Right lobe of liver (tissue), 6 donors: ENCODE data around the gene RGL1. TPM values are rescaled to one million over a fixed set of nuclear protein-coding genes. Genes with fewer than 3 reads are reported as not detected.

Experiments
- ATAC-seq, 4 donors: fragments of 200-7000 bp; cut with Tn5 transposase; one replicate each; pipeline ENCODE4 v1.9.1; 2020; ENCODE audit warnings: mild to moderate bottlenecking in 4 of 4, moderate library complexity in 4 of 4
- DNase-seq, 3 donors: peaks; one replicate each; pipeline ENCODE4 v3.0.0-alpha.2; 2020
- H3K27ac ChIP-seq, 3 donors: fragments of 200-600 bp; one replicate each; pipeline ENCODE4 v1.8.0; 2022
- H3K27me3 ChIP-seq, 2 donors: fragments of 200-600 bp; one replicate each; pipeline ENCODE4 v1.8.0; 2022
- H3K36me3 ChIP-seq, 4 donors: fragments of 200-600 bp; sonication (generic) in 1 of 4; one replicate each; pipeline versions ENCODE4 v1.5.1 to v1.8.0; 2017 to 2022; ENCODE audit warnings: control low read depth in 1 of 4
- H3K4me1 ChIP-seq, 4 donors: fragments of 200-600 bp; sonication (generic) in 1 of 4; one replicate each; pipeline versions ENCODE4 v1.5.1 to v1.8.0; 2017 to 2022; ENCODE audit warnings: control low read depth in 1 of 4
- H3K4me3 ChIP-seq, 3 donors: fragments of 200-600 bp; one replicate each; pipeline ENCODE4 v1.8.0; 2022
- H3K9me3 ChIP-seq, 4 donors: fragments of 200-600 bp; sonication (generic) in 1 of 4; one replicate each; pipeline versions ENCODE4 v1.5.1 to v1.8.0; 2017 to 2022; ENCODE audit warnings: control low read depth in 1 of 4
- POLR2A ChIP-seq: fragments of 450-650 bp; IDR thresholded peaks from one replicate; pipeline ENCODE4 v1.6.1; 2017; ENCODE audit warnings: antibody characterized with exemption, mild to moderate bottlenecking
- WGBS: methylation state at CpG from one replicate; pipeline ENCODE4 v1.1.6; 2018; ENCODE audit warnings: low coverage, low lambda C conversion rate; ENCODE audit not compliant: insufficient coverage; ENCODE audit errors: missing lambda C conversion rate; 5-methylcytosine and 5-hydroxymethylcytosine counted together
- intact Hi-C, 2 donors: fragments of 100-400 bp; cut with DNase I; formaldehyde crosslinking; loops; one replicate each; pipeline versions ENCODE4 v1.11.2 to v1.14.1; 2022
- total RNA-seq, 6 experiments: library from RNA; depleted of rRNA in 2 of 6; stranded (reverse); fragments of >200 nt in 2 of 6; fragmentation: NEBNext Ultra II Directional in 3 of 6; extraction: Animal tissue kit (Norgen Biotek cat#: 25700) in 3 of 6; gene quantifications; one replicate each; pipeline versions ENCODE4 v1.1.0 to v1.2.4, GENCODE V29; 2016 to 2023
- TF ChIP-seq, protein P1 (sequence below), 4 donors: fragments of 200-600 bp in 3 of 4; fragments of 450-650 bp in 1 of 4; IDR thresholded peaks; one replicate each; pipeline versions ENCODE4 v1.5.1 to v1.8.0; 2016 to 2022; ENCODE audit warnings: antibody characterized with exemption in 4 of 4, mild to moderate bottlenecking in 2 of 4
- donor health status: DM: no; HTN: yes; CAD: no.
- donor health status: DM: no; HTN: no; CAD: no.
- donor health status: DM: no; HTN: no; CAD: no.
- donor health status: DM: no; HTN: yes; CAD: no.
- donor health status: DM: no; HTN: yes; CAD: no.

Gene RGL1
- total RNA-seq, 6 experiments from 2014 or later: 5.5 to 13.1 (median 6.9) TPM

DNA sequence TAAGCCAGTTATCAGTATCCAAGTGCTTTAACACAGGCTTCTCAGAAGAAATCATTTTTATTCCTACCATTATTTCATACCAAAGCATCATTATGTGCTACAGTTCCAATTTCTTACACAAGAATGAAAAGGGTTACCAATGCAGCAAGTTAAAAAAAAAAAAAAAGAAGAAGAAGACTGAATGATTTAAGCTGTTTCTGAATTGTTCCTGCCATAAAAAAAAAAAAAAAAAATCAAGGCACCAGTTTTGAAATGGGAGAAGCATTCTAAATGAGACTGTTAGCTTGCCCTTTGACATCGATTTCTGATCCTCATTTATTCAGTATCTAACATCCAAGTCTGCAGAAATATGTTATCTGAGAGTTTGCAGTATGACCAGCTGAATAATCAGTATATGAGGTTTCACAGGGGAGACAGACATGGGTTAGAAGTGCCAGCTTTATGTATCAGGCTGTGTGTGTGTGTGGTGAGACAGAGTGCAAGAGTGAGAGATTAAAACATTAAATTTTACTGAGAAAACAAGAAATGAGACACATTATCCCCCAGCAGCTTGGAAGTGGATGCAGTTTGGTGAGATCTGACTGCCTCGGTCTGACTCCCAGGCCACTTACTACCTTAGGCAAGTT is 126.8 kb downstream of the RGL1 start:
- Histone ChIP-seq H3K27ac (no peak overlapping the region), H3K4me3 (no peak overlapping the region), H3K9me3 (no peaks in the 10 kb centered on the region), H3K4me1 (no peaks in the 10 kb centered on the region), H3K27me3 (no peaks in the 10 kb centered on the region), H3K36me3 (peaks cover 0 to 5% (median 0%) of the 10 kb centered on the region in 4 donors)
- DNase-seq (no peak), ATAC-seq (no peak)
- TF ChIP-seq, protein P1, sequence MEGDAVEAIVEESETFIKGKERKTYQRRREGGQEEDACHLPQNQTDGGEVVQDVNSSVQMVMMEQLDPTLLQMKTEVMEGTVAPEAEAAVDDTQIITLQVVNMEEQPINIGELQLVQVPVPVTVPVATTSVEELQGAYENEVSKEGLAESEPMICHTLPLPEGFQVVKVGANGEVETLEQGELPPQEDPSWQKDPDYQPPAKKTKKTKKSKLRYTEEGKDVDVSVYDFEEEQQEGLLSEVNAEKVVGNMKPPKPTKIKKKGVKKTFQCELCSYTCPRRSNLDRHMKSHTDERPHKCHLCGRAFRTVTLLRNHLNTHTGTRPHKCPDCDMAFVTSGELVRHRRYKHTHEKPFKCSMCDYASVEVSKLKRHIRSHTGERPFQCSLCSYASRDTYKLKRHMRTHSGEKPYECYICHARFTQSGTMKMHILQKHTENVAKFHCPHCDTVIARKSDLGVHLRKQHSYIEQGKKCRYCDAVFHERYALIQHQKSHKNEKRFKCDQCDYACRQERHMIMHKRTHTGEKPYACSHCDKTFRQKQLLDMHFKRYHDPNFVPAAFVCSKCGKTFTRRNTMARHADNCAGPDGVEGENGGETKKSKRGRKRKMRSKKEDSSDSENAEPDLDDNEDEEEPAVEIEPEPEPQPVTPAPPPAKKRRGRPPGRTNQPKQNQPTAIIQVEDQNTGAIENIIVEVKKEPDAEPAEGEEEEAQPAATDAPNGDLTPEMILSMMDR (IDR thresholded peaks at IDR 0.05): no peak
- TF ChIP-seq POLR2A: no peak
- WGBS: 67% methylated on average over 2 of the region's 2 CpGs
- intact Hi-C loops: no loop called here

DNA sequence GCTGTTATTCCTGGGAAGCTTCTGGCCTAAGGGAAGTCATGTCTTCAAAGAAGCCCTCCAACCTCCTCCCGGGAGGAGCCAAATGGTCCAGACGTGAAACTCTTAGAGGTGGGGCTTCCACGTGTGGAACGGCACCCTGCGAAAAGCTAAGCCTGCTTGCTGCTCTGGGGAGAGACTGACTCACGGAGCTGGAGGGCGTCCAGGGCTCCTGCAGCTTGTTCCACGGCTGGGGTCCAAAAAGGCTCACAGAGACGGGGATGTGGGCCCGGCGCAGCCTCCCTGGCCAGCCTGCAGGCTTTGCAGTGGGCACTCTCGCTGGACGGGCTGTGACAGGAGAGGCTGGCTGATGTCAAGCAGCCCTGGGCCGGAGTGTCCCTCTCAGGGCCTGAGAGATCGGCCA is 127.5 kb downstream of the RGL1 start:
- Histone ChIP-seq H3K4me3 (no peak overlapping the region), H3K27me3 (no peaks in the 10 kb centered on the region), H3K27ac (no peak overlapping the region), H3K9me3 (no peaks in the 10 kb centered on the region), H3K4me1 (no peaks in the 10 kb centered on the region), H3K36me3 (no peaks in the 10 kb centered on the region)
- peak in 3 of 4 donors; percentile 28 to 56 (median 33) for ATAC-seq
- 18% methylated on average over 2 of the region's 15 CpGs for WGBS
- intact Hi-C loops: no loop called here
- no peak for TF ChIP-seq POLR2A
- TF ChIP-seq, protein P1 (IDR thresholded peaks at IDR 0.05): no peak
- DNase-seq: peak in 1 of 3 donors; percentile 35

DNA sequence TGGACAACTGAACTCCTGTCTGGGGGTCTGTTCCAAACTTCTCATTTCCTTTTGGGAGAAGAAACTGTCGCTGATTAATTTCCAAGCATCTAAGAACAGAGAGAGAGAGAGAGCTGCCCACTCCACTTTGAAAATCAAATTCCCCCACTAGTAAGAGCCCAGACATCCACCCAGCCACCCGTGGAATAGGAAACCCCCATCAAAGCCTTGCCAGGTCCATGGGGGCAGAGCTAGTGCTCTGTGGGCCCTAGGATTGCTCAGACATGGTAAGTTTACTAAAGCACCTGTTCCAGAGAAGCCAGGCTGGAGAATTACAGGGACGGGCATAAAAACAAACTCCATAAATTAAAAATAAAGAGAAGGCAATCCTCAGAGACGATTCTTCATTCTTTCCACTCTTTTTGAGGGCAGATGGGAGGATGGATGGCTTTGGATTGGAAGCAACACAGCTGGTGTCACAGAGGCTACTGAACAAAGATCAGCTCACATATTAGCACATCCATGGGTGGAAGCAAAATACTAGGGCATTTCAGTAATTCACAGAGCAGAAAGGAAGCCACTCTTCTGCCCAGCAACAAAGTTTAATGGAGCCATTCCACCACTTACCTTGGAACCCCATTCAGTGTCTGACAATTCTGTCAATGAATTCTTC is 128.7 kb downstream of the RGL1 start:
- H3K9me3 ChIP-seq: no peaks in the 10 kb centered on the region
- no peak overlapping the region for H3K27ac ChIP-seq
- ATAC-seq (no peak), DNase-seq (no peak)
- WGBS: 72% methylated on average over 4 of the region's 4 CpGs
- no peaks in the 10 kb centered on the region for H3K36me3 ChIP-seq
- no peak for TF ChIP-seq POLR2A
- TF ChIP-seq, protein P1 (IDR thresholded peaks at IDR 0.05): no peak
- H3K4me3 ChIP-seq: no peak overlapping the region
- H3K27me3 ChIP-seq: no peaks in the 10 kb centered on the region
- intact Hi-C loops: no loop called here
- no peaks in the 10 kb centered on the region for H3K4me1 ChIP-seq

DNA sequence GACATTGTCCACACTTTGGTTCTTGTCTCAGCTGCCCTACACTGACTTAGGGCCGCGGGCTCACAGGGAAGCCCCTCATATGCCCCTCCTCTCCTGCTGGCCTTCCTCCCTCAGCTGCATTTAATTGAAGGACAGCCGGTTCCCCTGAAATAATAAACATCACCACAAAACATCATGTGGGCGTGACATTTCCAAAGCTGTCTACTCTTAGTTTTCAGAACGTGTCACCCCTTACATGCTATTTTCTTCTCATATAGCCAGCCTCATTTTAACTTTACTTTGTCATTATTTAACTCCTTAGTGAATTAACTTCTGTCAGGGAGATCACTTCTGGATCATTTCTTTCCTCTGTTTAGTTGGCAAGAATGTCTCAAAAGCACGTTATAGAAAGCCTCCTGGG is 129.4 kb downstream of the RGL1 start:
- H3K36me3 ChIP-seq: no peaks in the 10 kb centered on the region
- ATAC-seq: no peak
- H3K4me1 ChIP-seq: no peaks in the 10 kb centered on the region
- no peak overlapping the region for H3K27ac ChIP-seq
- H3K9me3 ChIP-seq: no peaks in the 10 kb centered on the region
- 73% methylated on average over 6 of the region's 6 CpGs for WGBS
- intact Hi-C loops: no loop called here
- TF ChIP-seq, protein P1 (IDR thresholded peaks at IDR 0.05): no peak
- no peak for TF ChIP-seq POLR2A
- H3K4me3 ChIP-seq: no peak overlapping the region
- H3K27me3 ChIP-seq: no peaks in the 10 kb centered on the region
- DNase-seq: no peak
